Liver (tissue), 3 donors: Measurements from ENCODE around the gene CREB5.

Experiments used
- CTCF ChIP-seq: fragments of 150-350 bp; IDR thresholded peaks from 2 replicates; pipeline ENCODE4 v1.5.1; 2017; ENCODE audit warnings: improper control_type of control experiment, low read depth, low read length; ENCODE audit not compliant: missing input control
- JUND ChIP-seq, 2 donors: IDR thresholded peaks; 2 replicates each; pipeline ENCODE4 v1.6.1; 2016; ENCODE audit warnings: antibody characterized with exemption in 2 of 2
- REST ChIP-seq: IDR thresholded peaks from 2 replicates; pipeline ENCODE4 v1.6.1; 2016; ENCODE audit warnings: antibody characterized with exemption, mild to moderate bottlenecking
- RXRA ChIP-seq, 2 donors: IDR thresholded peaks; 2 replicates each; pipeline ENCODE4 v1.6.1; 2017 to 2018; ENCODE audit warnings: antibody characterized with exemption in 2 of 2, mild to moderate bottlenecking in 1 of 2
- TAF1 ChIP-seq: conservative IDR thresholded peaks from 2 replicates; pipeline ENCODE4 v1.6.1; 2016; ENCODE audit warnings: antibody characterized with exemption, mild to moderate bottlenecking
- ZBTB33 ChIP-seq: IDR thresholded peaks from 2 replicates; pipeline ENCODE4 v1.6.1; 2016; ENCODE audit warnings: antibody characterized with exemption
- donor health status: healthy.
- donor health status: healthy.

- no peak for TF ChIP-seq CTCF
- TF ChIP-seq JUND (IDR thresholded peaks at IDR 0.05) = no peak
- no peak for TF ChIP-seq TAF1
- TF ChIP-seq ZBTB33 = no peak
- TF ChIP-seq RXRA (IDR thresholded peaks at IDR 0.05) = no peak
- TF ChIP-seq REST = no peak
Measured at GRCh38 chr7:28677668-28678067, 265.4 kb downstream of the CREB5 start.
